GM19468 (cell line): ENCODE measurements around the gene MACROD2.
A peak's percentile ranks its signal among the peaks of the same experiment; 100 is the strongest.

Source experiments
- ATAC-seq: cut with Tn5 transposase; IDR thresholded peaks from one replicate; pipeline ENCODE4 v1.9.1; 2021; ENCODE audit warnings: mild to moderate bottlenecking, moderate library complexity, moderate number of reproducible peaks; ENCODE audit not compliant: unreplicated experiment; ENCODE audit errors: extremely low read depth

The MACROD2 gene

GRCh38 chr20:14865731-14866130, 870.4 kb downstream of the MACROD2 start:
- no peak for ATAC-seq

GRCh38 chr20:14866841-14867514, 871.7 kb downstream of the MACROD2 start:
- ATAC-seq = no peak

DNA sequence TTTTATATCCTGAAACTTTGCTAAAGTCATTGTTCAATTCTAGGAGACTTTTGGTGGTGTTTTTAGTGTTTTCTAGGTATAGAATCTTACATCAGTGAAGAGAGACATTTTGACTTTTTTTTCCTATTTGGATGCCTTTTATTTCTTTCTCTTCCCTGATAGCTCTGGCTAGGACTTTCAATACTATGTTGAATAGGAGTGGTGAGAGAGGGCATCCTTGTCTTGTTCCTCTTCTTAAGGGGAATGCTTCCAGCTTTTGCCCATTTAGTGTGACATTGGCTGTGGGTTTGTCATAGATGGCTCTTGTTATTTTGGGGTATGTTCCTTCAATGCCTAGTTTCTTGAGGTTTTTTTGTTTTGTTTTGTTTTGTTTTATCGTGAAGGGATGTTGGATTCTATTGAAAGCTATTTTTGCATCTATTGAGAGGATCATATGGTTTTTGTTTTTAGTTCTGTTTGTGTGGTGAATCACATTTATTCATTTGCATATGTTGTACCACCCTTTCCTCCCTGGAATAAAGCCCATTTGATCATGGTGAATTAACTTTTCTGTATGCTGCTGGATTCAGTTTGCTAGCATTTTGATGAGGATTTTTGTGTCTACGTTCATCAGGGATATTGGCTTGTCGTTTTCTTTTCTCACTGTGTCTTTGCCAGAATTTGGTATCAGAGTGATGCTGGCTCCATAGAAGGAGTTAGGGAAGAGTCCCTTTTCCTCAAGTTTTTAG, 882.1 kb downstream of the MACROD2 start:
- ATAC-seq = no peak

DNA sequence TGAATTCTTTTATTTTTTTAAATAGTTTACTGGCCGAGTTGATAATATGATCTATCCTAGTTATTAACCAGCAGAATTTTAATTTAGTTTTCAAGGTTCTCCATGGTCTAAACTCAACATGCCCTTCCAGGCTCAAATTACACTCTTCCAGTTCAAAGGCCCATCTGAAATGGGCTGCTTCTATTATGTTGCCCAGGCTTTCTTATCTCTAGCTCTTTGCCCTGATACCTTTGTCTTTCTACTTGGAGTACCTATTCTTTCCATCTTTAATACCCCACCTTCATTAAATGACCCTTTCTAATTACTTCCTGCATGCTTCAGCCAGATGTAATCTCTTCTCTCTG, 883.3 kb downstream of the MACROD2 start:
- no peak for ATAC-seq

GRCh38 chr20:14879020-14879697, 883.8 kb downstream of the MACROD2 start:
- no peak for ATAC-seq

DNA sequence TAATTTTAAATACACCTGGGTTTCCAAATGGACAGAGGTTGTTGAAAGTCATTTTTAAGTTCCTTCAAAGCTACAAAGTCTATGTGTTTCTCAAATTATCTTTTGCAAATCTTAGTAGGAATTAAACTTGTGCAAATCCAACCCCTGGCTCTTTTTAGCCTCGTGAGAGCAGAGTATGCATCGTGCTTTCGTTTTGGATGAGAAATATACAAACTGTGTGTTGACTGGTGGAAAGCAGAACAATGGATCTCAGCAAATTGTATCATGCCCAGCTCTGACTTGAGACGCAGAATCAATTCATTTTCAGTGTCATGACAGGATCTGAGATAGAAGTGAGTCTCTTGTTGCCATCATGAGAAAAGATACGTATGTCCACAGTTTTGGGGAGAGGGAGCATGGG, 884.5 kb downstream of the MACROD2 start:
- ATAC-seq = no peak

DNA sequence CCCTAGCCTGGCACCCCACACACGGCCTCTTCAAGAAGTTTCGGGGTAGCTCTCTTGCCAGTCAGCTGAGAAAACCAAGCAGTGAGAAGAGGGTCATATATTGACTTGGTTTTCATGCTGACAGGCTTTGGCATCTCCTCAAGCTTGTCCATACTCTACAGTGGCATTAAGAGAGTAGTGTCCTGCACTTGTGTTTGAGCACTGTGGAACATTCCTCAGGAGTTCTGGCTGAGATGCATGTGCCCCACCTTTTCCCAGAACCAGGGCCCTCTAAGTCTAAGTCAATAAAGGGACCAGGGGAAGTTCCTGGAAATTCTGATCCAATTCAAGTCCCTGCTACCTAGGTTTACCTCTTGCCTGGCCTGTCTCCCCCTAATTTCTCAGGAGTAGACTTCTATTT, 886.2 kb downstream of the MACROD2 start:
- no peak for ATAC-seq

DNA sequence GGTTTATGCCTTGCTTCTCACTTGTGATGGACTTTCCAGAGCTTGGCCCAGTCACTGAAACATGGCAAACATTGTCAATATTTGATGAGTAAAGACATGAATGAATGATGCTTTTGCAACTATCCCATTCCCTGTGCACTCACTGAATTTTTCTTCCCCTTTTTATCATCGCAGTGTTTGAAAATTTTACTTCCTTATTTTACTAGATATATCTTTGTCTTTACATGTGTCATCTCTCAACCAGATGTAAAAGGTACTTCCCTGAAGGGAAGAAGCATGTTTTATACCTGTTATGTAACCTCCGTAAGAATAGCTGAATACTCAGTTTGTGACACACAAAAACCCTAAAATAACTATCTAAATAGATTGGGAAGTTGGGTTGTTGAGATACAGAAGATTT, 886.8 kb downstream of the MACROD2 start:
- no peak for ATAC-seq

- ATAC-seq = no peak
These were observed 887.5 kb downstream of the MACROD2 start for GRCh38 chr20:14882846-14883245.

DNA sequence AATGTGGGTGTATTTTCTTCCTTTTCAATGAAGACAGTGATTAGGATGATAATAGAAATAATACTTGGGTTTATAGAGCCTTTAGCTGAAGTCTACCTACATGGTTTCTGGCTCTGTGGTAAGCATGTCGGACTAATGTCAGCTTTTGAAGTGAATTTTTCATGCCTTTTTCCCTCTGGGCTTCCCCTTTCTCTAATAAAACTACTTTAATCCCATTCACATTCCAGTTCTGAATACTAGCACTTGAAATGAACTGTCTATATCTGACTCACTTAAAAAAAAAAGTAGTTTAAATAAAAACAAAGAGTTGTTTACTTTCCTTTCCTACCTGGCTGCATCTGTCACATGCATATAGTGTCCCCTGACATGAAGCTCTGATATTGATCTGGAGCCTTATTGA, 888.0 kb downstream of the MACROD2 start:
- no peak for ATAC-seq

DNA sequence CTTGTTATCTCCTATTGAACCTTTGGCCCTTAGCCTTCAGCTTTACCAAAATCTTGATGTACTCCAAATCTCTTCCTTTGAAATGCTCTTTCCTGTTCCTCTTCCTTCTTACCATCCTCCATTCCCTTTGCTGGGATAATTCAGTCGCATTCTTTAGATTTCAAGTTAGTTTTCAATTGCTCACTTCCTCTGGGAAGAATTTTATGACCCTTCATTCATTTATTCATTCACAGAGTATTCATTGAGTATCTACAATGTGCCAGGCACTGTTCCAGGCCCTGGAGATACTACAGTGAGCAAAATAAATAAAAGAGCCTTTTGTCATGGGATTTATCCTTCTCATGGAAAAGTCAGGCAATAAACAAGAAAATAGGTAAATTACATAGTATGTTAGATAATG, 890.3 kb downstream of the MACROD2 start:
- no peak for ATAC-seq

- ATAC-seq = no peak
These were observed 892.8 kb downstream of the MACROD2 start for GRCh38 chr20:14888134-14888533.

GRCh38 chr20:14889496-14890255, 894.4 kb downstream of the MACROD2 start:
- ATAC-seq = no peak

DNA sequence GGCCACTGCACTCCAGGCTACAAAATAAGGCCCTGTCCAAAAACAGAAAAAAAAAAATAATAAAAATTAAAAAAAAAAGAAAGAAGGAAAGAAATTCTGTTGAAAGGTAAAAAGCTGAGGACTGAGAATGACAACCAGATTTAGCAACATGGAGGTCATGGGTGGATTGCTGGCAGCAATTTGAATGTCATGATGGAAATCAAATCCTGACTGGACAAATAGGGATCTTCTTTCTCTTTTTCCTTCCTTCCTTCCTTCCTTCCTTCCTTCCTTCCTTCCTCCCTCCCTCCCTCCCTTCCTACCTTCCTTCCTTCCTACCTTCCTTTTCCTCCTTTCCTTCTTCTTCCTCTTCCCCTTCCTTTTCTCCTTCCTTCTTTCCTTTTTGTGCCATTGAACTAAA, 895.4 kb downstream of the MACROD2 start:
- ATAC-seq = no peak

DNA sequence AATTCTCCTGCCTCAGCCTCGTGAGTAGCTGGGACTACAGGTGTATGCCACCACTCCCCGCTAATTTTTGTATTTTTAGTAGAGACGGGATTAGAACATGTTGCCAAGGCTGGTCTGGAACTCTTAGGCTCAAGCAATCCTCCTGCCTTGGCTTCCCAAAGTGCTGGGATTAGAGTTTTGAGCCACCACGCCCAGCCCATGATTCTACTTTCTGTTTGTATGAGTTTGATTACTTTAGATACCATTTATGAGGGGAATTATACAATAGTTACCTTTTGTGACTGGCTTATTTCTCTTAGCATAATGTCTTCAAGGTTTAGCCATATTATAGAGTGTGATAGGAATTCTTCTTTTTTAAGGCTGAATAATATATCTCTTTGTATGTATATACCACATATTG, 897.5 kb downstream of the MACROD2 start:
- ATAC-seq = no peak

GRCh38 chr20:14896569-14896968, 901.3 kb downstream of the MACROD2 start:
- ATAC-seq = no peak

GRCh38 chr20:14897608-14898007, 902.3 kb downstream of the MACROD2 start:
- no peak for ATAC-seq

DNA sequence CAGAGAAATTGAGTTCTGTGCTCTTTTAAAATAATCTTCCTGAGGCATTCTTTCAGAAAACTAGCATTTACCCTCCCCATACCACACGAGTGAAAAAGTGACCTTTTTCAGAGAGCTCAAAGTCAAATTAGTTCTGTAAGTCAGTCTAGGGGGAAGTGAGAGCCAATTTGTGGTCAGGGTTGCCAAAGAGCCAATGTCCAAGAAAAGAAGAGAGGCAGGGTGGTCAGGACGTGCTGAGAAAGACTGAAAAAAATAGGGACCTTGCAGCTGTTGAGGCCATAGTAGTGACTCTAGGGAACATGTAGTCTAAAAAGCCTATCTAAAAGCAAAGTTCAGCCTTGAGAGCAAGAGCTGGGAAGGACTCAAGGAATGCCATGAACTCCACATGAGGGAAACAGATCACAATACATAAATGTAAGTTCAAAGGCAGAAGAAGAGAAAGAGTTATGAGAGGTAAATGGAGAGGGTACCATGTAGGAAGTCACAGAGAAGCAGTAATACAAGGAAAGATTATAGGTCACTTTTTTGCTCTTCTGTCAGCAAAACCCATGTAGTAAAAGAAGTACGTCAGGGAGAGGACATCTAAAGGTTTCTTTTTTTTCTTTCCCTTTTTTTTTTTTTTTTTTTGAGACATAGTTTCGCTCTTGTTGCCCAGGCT, 907.2 kb downstream of the MACROD2 start:
- ATAC-seq = peak; percentile 83

- ATAC-seq = no peak
These were observed 911.7 kb downstream of the MACROD2 start for GRCh38 chr20:14906908-14907434.

DNA sequence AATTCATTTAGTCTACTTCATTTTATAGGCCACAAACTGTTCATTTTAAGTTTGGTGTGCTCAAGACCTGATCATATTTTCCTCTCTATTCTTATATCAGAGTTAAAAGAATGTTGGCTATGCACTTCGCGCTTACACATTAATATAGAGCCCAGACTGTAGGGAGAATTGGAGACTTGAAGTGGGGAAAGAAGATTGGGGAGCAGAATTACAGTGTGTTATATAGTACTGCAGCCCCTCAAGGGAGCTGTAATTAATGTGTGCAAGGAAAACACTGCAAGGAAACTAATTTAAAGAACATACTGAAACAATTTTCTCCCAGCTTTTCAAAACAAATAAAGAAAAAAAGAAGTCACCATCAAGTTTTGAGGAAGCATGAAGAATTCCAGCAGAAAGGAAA, 914.8 kb downstream of the MACROD2 start:
- ATAC-seq = no peak
